ENCODE measurements around the gene GLT1D1. TPM values are rescaled to one million over a fixed set of nuclear protein-coding genes. Genes with fewer than 3 reads are reported as not detected.

The GLT1D1 gene
- total RNA-seq, 1 donor from 2014 or later: 5.3 TPM

GRCh38 chr12:128940974-128941373, 87.7 kb downstream of the GLT1D1 start:
- Histone ChIP-seq H3K4me3 (no peak overlapping the region), H3K27ac (no peak overlapping the region), H3K27me3 (ENCODE audit: low read depth) (no peaks in the 10 kb centered on the region), H3K36me3 (no peaks in the 10 kb centered on the region), H3K4me1 (no peaks in the 10 kb centered on the region), H3K9me3 (no peaks in the 10 kb centered on the region)
- intact Hi-C loops (cut with DNase I): no loop called here
- ATAC-seq: peak; percentile 34 to 47
- no peak for DNase-seq
- TF ChIP-seq CTCF (IDR thresholded peaks at IDR 0.05): no peak

- no peak for ATAC-seq
- Histone ChIP-seq H3K9me3 (no peaks in the 10 kb centered on the region), H3K27ac (no peak overlapping the region), H3K4me3 (no peak overlapping the region), H3K27me3 (ENCODE audit: low read depth) (no peaks in the 10 kb centered on the region), H3K36me3 (no peaks in the 10 kb centered on the region), H3K4me1 (no peaks in the 10 kb centered on the region)
- DNase-seq: no peak
- intact Hi-C loops (cut with DNase I): no loop called here
- no peak for TF ChIP-seq CTCF (IDR thresholded peaks at IDR 0.05)
Measured at GRCh38 chr12:128942960-128943477, 89.7 kb downstream of the GLT1D1 start.

GRCh38 chr12:128944956-128945355, 91.7 kb downstream of the GLT1D1 start:
- intact Hi-C loops (cut with DNase I): no loop called here
- no peak for TF ChIP-seq CTCF (IDR thresholded peaks at IDR 0.05)
- no peak overlapping the region for H3K27ac ChIP-seq
- H3K27me3 ChIP-seq (ENCODE audit: low read depth): no peaks in the 10 kb centered on the region
- H3K4me1 ChIP-seq: no peaks in the 10 kb centered on the region
- ATAC-seq (no peak), DNase-seq (no peak)
- no peak overlapping the region for H3K4me3 ChIP-seq
- H3K9me3 ChIP-seq: no peaks in the 10 kb centered on the region
- no peaks in the 10 kb centered on the region for H3K36me3 ChIP-seq

GRCh38 chr12:128947209-128947608, 93.9 kb downstream of the GLT1D1 start:
- H3K36me3 ChIP-seq: no peaks in the 10 kb centered on the region
- ATAC-seq (no peak), DNase-seq (no peak)
- H3K27me3 ChIP-seq (ENCODE audit: low read depth): no peaks in the 10 kb centered on the region
- H3K4me1 ChIP-seq: no peaks in the 10 kb centered on the region
- H3K4me3 ChIP-seq: no peak overlapping the region
- H3K27ac ChIP-seq: no peak overlapping the region
- TF ChIP-seq CTCF (IDR thresholded peaks at IDR 0.05): no peak
- H3K9me3 ChIP-seq: no peaks in the 10 kb centered on the region
- intact Hi-C loops (cut with DNase I): no loop called here

GRCh38 chr12:128949086-128949485, 95.8 kb downstream of the GLT1D1 start:
- intact Hi-C loops (cut with DNase I): no loop called here
- H3K36me3 ChIP-seq: no peaks in the 10 kb centered on the region
- H3K4me1 ChIP-seq: no peaks in the 10 kb centered on the region
- no peak for TF ChIP-seq CTCF (IDR thresholded peaks at IDR 0.05)
- DNase-seq (no peak), ATAC-seq (no peak)
- no peak overlapping the region for H3K4me3 ChIP-seq
- no peaks in the 10 kb centered on the region for H3K27me3 ChIP-seq (ENCODE audit: low read depth)
- no peaks in the 10 kb centered on the region for H3K9me3 ChIP-seq
- H3K27ac ChIP-seq: no peak overlapping the region

- no peaks in the 10 kb centered on the region for H3K9me3 ChIP-seq
- no peak for ATAC-seq
- no peak for TF ChIP-seq CTCF (IDR thresholded peaks at IDR 0.05)
Measured at GRCh38 chr12:128951448-128951847, 98.2 kb downstream of the GLT1D1 start.

More at GRCh38 chr12:128951448-128951847, 98.2 kb downstream of the GLT1D1 start:
- H3K4me3 ChIP-seq: no peak overlapping the region
- no peak overlapping the region for H3K27ac ChIP-seq
- no peaks in the 10 kb centered on the region for H3K4me1 ChIP-seq
- intact Hi-C loops (cut with DNase I): no loop called here
- no peak for DNase-seq
- no peaks in the 10 kb centered on the region for H3K36me3 ChIP-seq
- H3K27me3 ChIP-seq (ENCODE audit: low read depth): no peaks in the 10 kb centered on the region

Data from lower lobe of right lung (tissue), 2 donors.